ENCODE data around the gene CHTOP.
"Not testable (repeated sequence)": the region's sequence is repeated elsewhere in the genome, so short reads cannot be mapped to it uniquely, and the experiment has no call there.

Gene CHTOP

DNA sequence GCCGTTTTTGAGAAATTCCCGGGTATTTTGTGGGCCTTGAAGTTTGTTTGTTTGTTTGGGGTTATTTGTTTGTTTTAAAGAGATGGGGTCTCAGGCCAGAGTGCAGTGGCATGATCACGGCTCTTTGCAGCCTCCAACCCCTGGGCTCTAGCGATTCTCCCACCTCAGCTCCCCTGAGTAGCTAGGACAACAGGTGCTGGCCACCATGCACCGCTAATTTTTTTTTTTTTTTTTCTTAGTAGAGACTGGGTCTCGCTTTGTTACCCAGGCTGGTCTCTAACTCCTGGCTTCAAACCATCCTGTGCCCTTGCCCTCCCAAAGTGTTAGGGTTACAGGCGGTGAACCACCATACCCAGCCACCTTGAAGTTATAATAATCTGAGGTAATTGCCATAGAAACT is 2.0 kb downstream of the CHTOP start:
- no peak for DNase-seq

DNA sequence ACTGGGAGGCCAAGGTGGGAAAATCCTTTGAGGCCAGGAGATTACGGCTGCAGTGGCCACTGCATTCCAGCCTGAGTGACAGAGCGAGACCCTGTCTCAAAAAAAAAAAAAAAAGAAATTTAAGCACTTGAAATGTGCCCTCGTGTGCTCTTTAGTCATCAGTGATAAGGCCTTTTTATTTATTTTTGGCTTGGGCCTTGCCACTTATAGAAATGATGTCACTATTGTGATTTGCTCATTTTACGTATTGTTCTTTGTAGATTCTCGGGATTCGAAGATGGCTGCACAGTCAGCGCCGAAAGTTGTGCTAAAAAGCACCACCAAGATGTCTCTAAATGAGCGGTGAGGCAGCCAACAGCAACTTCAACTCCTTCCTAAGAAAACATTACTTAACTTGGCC is 2.4 kb downstream of the CHTOP start:
- no peak for DNase-seq

DNA sequence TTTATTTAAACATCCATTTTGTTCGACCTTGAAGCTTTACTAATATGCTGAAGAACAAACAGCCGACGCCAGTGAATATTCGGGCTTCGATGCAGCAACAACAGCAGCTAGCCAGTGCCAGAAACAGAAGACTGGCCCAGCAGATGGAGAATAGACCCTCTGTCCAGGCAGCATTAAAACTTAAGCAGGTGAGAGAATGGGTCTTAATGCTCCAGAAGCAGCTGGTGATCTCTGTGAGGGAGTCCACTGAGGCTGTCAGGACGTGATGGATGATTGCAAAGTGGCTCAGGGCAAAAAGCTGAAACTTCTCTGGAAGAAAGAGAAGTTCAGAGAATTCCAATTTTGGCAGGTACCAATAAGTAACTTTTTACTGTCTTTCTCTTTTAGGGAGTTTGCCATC is 4.4 kb downstream of the CHTOP start:
- DNase-seq, result no peak

DNA sequence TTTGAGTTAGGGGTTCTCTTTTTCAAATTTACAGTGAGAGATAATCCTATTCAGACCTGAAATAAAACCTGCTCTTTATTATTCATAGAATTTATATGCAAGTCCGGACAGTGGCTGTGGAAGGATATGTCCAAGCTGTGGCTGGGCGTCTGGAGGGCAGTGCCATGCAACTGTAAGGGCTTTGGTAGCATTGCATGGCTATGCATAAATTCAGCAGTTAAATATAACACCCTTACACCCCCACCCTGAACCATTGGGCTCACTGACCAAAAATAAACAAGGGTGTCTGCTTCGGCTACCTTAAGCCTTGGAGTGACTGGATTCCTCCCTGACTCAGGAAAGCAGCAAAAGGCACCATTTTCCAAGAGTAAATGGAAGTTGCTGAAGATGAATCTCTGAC is 5.4 kb downstream of the CHTOP start:
- DNase-seq, result no peak

DNA sequence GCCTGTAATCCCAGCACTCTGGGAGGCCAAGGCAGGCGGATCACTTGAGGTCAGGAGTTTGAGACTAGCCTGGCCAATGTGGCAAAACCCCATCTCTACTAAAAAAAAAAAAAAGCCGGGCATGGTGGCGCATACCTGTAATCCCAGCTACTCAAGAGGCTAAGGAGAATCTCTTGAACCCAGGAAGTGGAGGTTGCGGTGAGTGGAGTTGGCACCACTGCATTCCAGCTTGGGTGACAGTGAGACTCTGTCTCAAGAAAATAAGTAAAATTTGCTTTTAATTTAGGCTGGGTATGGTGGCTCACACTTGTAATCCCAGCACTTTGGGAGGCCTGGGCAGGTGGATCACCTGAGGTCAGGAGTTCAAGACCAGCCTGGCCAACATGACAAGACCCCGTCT is 6.3 kb downstream of the CHTOP start:
- DNase-seq, result not testable (repeated sequence)

DNA sequence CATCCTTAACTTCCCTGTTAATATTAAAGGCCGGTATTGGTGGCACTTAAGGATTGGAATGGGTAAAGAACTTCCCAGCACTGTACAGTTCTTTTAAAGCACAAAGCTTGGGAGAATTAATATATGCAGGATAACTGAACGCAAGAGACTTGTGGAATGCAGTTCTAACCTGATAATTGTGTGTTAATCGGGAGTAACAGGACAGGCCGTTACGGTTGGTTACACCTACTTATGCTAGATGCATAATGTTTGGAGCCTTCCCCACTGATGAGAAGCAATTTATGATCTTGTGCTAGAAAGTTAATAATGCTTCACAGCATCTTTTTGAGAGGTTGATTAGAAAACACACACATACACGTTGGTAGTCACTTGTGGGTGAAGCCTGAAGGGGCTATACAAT is 7.0 kb downstream of the CHTOP start:
- no peak for DNase-seq

DNA sequence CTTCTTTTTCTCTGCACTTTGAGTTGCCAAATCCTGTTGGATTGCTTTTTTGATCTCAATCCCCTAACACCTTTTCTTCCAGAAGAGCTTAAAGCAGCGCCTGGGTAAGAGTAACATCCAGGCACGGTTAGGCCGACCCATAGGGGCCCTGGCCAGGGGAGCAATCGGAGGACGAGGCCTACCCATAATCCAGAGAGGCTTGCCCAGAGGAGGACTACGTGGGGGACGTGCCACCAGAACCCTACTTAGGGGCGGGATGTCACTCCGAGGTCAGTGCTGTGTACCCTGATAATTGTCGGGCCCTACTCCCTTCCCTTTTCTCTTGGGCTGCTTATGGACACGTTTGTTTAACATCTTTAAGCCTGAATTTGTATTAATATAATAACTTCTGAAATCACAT is 8.3 kb downstream of the CHTOP start:
- no peak for DNase-seq

DNA sequence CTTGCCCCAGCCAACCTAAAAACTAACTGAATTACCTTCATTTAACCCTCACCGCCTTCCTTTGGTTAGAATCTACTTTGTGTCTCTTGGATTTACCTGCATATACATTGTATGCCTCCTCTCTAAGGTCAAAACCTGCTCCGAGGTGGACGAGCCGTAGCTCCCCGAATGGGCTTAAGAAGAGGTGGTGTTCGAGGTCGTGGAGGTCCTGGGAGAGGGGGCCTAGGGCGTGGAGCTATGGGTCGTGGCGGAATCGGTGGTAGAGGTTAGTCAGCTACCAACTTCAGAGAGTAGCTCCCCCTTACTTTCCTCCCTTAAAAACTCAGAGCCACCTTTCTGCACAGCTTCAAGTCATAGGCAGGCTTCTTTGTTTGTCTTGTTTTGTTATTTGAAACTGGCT is 9.2 kb downstream of the CHTOP start:
- no peak for DNase-seq

DNA sequence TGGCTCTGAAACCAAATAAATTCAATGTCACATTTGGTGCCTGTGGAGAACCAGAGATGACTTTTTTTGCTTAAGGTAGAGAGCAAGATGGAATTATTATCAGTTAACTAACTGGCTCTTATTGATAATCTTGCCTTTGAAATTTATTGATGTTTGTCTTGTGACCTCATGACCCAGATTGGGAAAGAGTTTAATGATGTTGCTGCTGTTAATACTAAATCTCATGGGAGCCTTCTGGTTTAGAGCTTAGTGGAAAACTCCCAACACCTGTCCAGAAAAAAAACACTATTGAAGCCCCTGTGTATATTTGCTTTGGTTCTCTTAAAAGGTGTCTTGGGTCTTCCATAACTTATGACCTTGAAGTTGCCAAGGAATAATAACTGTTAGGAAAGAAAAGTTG is 9.9 kb downstream of the CHTOP start:
- no peak for DNase-seq

DNA sequence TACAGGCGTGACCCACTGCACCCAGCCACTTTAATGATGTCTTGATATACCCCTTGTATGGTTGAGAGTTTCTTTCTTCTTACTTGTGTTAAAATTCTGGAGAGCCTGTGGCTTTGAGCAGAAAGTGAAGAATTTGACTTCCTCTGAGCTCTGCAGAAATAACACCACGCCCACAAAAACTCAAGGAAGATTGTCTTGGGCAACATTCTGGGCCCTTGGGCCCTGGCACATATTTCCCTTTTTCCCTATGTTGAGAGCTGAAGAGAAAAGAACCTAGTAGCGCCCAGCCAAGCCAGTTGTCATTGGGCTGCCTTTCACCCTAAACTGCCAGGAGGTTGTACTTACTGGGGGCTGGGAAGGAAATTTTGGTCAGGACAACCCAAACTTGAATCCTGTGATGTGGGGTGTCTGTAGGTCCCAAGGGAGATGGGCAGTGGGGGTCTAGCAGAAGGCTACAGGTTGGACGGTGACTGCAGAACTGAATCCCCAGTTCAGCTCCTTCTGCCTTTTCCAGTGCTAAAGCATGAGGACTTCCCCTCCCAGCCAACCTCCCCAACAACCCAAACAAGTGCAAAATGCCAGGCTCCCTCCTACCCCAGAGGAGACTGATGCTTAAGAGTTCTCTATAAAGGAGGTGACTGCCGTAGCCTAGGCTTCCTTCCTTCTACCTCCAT is 12.9 kb downstream of the CHTOP start:
- no peak for DNase-seq

DNA sequence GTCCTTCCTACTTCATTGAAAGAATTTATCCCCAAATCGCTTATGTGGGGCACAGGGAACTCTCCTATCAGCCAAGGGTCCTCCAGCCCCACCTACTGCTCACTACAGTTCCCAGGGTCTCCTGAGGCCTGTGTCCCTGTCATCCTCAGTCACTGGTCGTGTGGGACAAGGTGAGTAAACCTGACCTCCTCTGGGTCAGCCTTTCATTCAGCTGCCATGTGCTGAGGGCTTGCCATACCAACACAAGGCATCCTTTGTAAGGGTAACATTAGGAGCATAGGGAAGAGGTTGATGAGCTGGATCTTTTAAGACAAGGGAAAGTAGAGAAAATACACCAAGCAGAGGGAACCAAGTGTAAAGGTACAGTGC is 13.5 kb downstream of the CHTOP start:
- DNase-seq, result no peak

DNA sequence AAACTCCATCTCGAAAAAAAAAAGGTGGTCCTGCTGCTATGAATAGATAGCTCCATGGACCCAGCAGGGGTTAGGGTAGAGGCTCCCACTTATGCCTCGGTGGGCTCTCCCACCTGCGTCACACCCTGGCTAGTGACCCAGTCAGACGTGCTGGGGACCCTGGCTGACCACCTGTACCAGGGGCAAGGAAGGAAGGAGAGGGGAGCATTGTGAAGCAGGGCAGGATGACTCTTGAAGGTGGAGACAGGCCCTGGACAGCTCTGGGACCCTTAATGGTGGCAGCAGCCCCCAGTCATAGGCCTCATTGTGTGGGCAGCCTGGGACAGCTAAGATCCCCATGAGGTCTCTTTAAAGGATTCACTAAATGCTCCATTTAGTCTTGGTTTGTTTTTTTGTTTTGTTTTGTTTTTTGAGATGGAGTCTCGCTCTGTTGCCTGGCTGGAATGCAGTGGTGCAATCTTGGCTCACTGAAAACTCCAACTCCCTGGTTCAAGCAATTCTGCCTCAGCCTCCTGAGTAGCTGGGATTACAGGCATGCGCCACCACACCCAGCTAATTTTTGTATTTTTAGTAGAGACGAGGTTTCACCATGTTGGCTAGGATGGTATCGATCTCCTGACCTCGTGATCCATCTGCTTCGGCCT is 14.3 kb downstream of the CHTOP start:
- no peak for DNase-seq

DNA sequence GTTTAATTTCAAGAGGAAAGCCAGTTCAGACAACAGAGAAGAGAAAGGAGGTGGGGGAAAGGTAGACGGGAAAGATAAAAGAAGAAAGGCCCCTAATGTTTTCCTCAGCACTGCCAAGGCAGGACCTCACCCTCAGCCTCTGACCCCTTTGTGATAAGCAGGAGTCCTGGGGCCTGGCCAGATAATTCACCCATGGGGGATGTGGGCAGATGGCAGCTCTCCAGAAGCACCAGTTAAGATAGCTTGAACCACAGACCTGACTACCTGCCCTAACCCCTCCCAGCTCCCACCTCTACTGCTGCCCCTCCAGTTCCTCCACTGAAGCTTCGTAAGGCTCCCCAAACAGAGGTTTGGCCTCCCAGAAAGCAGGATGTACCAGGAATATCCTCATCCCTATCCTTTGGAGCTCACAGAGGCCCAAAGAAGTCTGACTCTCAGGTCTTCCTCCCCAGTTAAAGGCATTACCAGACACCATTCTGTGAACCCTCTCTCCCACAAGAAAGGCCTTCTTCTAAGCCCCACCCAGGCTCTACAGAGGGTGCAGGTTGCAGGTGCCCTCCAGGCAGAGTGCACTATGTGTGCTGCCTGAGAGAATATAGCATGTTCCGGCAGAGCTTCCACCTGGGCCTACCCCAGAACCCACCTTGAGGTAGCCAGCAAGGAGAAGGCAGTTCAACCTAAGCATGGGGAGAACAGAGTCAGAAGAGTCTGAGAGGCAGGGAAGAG is 15.4 kb downstream of the CHTOP start:
- no peak for DNase-seq

DNA sequence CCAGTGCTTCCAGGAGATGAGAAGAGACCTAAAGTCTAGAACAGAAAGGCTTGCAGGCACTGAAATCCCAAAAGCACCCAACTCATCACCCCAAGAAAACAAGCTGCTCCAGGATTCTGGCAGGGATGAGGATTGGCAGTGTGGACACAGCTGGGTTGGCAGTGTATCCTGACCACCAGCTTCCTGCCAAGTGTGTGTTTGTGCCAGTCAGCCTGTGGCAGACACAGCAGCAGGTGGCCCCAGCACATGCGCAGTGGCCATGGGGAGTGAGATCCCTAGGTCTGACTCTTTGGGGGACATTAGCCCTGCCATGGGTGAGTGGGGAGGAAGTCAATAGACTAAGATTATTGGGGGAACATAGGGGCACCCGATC is 16.0 kb downstream of the CHTOP start:
- no peak for DNase-seq

DNA sequence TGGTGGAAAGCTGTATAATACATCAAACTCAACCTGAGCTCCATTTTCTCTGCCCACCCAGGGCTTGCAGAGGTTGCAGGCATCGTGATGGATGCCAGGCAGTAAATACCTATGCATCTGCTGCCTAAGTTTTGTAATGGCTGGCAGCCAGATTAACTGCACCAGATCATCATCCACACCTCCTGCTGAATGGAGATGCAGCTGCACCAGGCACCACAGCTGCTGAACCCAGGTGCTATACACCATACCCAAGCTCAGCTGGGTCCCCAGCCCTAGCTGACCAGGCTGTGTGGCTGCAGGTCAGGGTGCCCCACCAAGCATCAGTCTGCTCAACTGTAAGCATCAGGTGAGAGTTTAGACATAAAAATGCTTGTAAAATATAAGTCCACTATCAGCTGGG is 17.9 kb downstream of the CHTOP start:
- no peak for DNase-seq

DNA sequence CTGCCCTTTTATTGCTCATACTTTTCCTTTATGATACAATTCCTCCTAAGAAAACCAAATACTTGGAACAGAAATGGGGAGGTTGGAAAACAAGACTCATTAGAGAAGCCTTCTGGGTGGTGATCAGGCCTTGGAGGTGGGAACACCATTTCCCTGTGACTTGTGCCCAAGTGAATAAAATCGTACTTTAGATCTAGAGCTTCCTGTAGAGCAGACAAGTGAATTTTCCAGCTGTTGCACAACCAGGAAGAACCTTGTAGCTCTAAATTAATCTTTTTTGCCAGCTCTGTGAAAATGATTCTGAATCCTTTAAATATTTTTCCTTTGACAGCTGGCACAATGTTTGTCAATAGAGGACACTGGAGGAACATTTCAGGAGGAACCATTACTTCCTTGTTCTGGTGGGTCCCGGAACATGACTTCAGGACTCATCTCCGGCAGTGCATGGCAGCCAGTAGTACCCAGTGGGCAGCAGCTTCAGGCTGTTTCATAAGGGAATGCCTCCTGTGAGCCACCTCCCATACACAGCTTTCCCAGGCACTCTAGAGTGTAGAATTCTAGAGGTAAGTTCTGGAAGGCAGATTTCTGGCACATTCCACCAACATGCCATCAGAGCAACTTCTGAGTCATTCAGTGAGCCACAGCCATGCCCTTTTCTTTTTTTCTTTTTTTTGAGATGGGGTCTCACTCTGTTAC is 19.1 kb downstream of the CHTOP start:
- no peak for DNase-seq

DNA sequence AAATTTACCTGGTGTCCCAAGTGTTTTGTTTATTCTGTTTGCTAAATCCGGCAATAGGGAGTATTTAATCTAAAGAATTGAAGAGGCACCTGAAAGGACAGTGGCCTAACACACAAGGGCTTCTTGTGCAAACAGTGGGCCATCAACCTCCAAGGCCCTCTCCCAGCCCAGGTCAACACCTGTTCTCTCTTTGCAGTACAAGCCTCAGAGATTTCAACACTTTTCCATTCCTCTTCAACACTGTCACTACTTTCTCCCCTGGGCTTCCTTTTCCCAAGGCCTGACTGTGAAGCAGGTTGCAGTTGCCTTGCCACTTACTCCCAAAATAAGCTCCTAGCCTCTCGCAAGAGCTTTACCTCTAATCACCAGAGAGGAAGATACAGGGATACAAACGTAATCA is 21.5 kb downstream of the CHTOP start:
- no peak for DNase-seq

DNA sequence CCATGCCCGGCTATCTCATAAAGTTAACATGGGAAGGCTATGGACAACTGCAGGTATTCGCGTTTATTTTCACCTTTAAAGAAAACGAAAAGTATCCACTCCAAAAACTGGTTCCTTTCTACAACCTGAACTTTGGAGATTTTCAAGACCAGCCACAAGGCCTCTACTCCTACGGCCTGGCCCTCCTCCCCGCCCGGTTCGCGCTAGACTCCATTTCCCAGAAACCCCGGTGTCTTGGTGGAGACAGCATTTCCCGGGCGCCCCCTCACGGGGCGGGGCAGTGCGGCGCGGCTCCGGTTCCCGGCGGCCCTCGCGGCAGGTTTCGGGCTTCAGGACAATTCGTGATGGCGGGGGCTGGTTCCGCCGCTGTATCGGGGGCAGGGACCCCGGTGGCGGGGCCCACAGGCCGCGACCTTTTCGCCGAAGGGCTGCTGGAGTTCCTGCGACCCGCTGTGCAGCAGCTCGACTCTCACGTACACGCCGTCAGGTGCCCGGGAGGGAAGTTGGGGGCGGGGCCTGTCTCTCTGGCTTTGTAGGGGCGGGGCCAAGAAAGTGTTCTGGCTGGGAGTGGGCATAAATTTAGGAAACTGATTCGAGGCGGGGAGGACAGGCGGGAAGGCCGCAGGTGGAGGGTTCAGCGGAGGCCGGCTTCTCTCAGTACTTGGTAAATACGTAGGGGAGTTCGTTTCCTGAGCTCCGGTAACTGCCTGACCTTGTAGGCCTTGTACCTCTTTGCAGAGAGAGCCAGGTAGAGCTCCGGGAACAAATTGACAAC is 24.7 kb downstream of the CHTOP start, which contains the start of gene SNAPIN:
Gene SNAPIN (plus strand): TSS at position 304 of the 775 bp plus-strand sequence. CDS start 41 bp downstream, at position 345.
- DNase-seq, result peak; percentile 84 to 85

DNA sequence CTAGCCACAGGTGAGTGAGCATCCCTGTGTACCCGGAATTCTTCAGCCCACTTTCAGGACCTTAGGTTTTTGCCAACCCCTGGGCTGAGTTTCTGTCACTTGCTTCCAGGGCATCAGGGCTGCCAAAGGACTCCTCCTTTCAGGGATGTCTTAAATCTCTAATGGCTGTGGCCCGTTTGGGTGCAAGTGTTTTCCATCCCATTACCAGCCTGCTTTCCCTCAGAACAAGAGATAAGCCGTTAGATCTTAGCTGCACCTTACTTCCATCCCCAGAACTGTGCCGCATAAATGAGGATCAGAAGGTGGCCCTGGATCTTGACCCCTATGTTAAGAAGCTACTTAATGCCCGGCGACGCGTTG is 25.3 kb downstream of the CHTOP start:
- no peak for DNase-seq

DNA sequence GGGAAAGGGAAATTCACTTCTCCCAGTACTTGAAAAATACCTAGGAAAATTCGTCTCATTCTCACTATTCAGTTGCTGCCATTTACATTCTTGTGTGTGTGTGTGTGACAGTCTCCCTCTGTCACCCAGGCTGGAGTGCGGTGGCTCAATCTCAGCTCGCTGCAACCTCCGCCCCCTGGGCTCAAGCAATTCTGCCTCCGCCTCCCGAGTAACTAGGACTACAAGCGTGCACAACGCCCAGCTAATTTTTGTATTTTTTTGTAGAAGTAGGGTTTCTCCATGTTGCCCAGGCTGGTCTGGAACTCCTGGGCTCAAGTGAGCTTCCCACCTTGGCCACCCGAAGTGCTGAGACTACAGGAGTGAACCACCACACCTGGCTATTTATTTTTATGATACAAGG is 25.8 kb downstream of the CHTOP start:
- DNase-seq, result no peak

DNA sequence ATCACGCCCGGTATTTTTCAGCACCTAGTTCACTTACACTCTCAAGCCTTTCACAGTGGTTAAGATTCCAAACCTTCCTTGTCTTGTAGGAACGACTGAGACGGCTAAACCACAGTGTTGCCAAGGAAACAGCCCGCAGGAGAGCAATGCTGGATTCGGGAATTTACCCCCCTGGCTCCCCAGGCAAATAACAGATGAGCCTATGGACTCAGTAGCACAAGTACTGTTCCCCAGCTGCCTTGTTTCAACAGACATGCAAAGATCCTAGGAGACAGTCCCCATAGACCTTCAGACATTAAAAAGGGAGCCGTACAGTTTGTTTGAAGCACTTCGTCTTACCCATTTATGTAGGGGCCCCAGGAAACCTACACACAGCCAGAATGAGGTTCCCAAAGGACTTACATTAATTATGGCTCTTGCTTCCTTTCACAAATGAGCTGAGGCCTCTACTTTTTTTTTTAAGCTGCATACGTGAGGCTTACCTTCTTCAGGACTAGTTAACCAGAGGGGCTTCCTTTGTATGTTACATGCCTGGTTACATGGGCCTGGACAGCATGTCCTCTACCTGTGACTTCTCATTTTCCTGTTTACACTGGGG is 27.3 kb downstream of the CHTOP start:
- no peak for DNase-seq

DNA sequence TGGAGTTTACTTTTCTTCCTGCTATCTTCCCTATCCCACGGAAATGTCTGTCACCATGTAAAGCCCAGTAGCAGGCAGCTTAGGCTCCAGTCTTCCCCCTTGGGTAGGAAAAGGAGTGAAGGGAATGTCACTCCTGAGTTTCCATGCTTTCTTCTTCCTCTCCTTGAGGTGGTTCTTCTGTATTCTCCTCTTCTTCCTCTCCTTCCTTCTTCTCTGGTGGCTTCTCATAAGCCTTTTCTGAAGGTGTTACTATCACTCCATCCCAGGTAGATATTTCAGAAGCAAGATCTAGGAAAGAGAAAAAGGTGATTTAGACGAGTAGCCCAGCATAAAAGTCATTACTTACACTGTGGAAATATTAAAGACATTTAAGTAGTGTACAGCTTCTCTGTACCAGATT is 28.4 kb downstream of the CHTOP start:
- DNase-seq, result no peak

DNA sequence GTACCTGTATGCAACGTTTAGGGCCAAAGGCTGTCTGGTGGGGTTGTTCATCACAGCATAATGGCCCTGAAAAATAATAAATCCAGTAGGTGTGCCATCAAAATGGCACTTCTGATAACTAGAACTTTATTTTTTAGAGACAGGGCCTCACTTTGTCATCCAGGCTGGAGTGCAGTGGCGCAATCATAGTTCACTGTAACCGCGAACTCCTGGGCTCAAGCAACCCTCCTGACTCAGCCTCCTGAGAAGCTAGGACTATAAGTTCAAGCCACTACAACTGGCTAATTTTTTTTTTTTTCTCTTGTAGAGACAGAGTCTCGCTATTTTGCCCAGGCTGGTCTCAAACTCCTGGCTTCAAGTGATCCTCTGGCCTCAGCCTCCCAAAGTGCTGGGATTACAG is 29.3 kb downstream of the CHTOP start:
- no peak for DNase-seq

Measured in NCI-H1930 (cell line).